Fibroblast of villous mesenchyme (primary cell): ENCODE data around the gene SAMSN1. TPM values are rescaled to one million over a fixed set of nuclear protein-coding genes. Genes with fewer than 3 reads are reported as not detected.

Experiments
- DNase-seq: peaks from one replicate; pipeline ENCODE4 v3.0.0-alpha.2; 2010; ENCODE audit warnings: low read depth
- H3K4me3 ChIP-seq: 2 replicates; pipeline ENCODE4 v1.5.1; 2011; ENCODE audit warnings: low read depth, mild to moderate bottlenecking, low read length
- CTCF ChIP-seq: IDR thresholded peaks from 2 replicates; pipeline ENCODE4 v1.5.1; 2012; ENCODE audit warnings: low read depth, mild to moderate bottlenecking, low read length; ENCODE audit not compliant: insufficient read depth
- total RNA-seq: library from RNA; depleted of rRNA; stranded (reverse); fragments of >200 nt; gene quantifications from 2 replicates; pipeline ENCODE4 v1.2.3, GENCODE V29; 2012

Gene SAMSN1
- total RNA-seq, 1 donor: 0.86 TPM

DNA sequence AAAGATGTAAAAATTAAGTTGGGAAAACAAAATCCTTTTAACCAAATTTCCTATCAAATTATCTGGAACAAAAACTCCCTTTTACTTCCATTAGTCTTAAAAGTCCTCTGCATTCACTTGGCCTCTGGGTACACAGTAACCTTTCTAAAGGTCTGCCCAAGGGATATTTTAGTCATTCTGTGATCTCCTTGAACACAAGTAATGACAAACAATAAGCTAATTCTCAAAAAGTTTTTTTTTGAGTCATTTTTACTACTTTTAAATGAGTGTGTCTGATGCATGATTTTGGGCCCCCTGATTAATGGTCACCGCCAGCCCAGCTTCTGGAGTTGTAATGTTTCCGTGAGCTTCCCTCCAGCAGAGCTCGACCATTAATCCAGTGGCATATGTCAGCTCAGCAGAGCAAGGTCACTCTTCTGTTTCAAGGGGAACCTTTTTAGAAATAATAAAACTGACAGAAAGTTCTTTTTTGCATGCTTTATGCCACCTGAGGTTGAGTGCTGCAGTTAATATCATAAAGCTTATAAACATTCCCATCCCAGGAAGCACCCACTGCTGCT, 14.3 kb downstream of the SAMSN1 start:
- no peak overlapping the region for H3K4me3 ChIP-seq
- DNase-seq: no peak
- no peak for TF ChIP-seq CTCF

DNA sequence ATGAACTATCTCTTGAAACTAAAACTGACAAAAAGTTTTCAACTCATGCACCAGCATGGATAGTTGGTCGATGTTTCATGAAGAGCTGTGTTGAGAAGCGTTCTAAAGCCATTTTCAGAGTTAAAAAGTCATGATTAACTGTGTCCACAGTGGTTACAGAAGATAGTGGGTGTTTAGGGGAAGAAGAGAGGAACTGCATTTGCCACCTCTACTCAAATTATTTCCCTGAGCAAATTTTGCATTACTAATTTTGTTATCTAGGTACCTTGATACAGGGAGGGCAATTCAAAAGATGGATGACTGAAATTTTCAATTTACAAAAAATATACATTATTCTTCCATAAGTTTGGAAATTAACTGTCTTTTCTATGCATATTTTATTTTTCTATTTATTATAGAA, 15.5 kb downstream of the SAMSN1 start:
- DNase-seq: no peak
- no peak for TF ChIP-seq CTCF
- no peak overlapping the region for H3K4me3 ChIP-seq

DNA sequence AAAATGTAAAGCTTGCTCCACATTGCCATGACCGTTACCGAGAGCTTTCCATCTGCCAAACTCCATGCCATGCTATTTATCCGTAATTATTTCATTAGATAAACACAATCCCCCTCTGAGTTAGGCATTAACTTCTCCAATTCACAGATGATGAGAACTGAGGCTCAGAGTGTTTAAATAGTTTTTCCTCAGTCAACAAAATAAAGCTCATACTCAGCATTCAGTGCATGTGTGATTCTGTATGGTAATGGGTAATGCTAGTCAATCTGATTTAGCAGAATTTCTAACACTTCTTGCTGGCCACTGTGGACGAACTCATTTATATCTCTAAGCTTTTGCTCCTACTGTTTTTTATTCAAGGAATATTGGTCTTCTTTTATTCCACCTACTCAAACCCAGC, 17.3 kb downstream of the SAMSN1 start:
- no peak overlapping the region for H3K4me3 ChIP-seq
- DNase-seq: no peak
- no peak for TF ChIP-seq CTCF

- H3K4me3 ChIP-seq: no peak overlapping the region
- no peak for DNase-seq
- TF ChIP-seq CTCF: no peak
Measured at GRCh38 chr21:14527696-14528652, 18.1 kb downstream of the SAMSN1 start.

GRCh38 chr21:14526836-14527695, 19.0 kb downstream of the SAMSN1 start:
- no peak for TF ChIP-seq CTCF
- DNase-seq: no peak
- no peak overlapping the region for H3K4me3 ChIP-seq

DNA sequence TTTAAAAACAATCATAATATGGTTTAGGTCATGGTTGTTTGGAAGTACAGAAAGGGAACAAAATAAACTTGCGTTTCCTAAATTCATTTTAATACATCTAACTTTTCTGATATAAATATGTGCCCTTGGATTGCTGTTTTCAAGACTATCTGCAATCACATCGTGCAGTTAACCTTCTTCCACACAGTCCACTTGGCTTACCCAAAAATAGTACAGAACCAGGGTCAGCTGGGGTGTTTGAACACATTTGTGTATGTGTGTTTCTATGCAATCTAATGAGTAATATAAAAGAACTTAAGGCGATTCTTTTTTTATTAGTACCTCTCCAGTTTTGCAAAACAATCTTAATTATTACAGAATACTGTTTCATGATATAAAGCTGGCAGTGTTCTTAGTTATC, 19.9 kb downstream of the SAMSN1 start:
- H3K4me3 ChIP-seq: no peak overlapping the region
- no peak for DNase-seq
- no peak for TF ChIP-seq CTCF
